ENCODE data around the gene FAM149A.

FAM149A gene

GRCh38 chr4:186107947-186108346 lies 3.4 kb downstream of the FAM149A start:
- no peak for DNase-seq

GRCh38 chr4:186108391-186108790 lies 3.9 kb downstream of the FAM149A start:
- DNase-seq, result no peak

GRCh38 chr4:186109245-186109644 lies 4.7 kb downstream of the FAM149A start:
- DNase-seq, result no peak

- DNase-seq, result no peak
Measured at GRCh38 chr4:186116697-186117096, 12.2 kb downstream of the FAM149A start.

GRCh38 chr4:186118582-186118981 lies 14.1 kb downstream of the FAM149A start:
- DNase-seq, result no peak

- no peak for DNase-seq
Measured at GRCh38 chr4:186121057-186121456, 16.6 kb downstream of the FAM149A start.

GRCh38 chr4:186128842-186129241 lies 24.3 kb downstream of the FAM149A start:
- DNase-seq, result no peak

GRCh38 chr4:186131935-186132334 lies 27.4 kb downstream of the FAM149A start:
- DNase-seq, result no peak

GRCh38 chr4:186132577-186133242 lies 28.2 kb downstream of the FAM149A start:
- no peak for DNase-seq

- DNase-seq, result no peak
Measured at GRCh38 chr4:186134257-186134656, 29.8 kb downstream of the FAM149A start.

GRCh38 chr4:186134861-186135260 lies 30.4 kb downstream of the FAM149A start:
- no peak for DNase-seq

GRCh38 chr4:186137196-186137794 lies 32.8 kb downstream of the FAM149A start:
- DNase-seq, result no peak

- DNase-seq, result no peak
Measured at GRCh38 chr4:186144198-186144945, 39.9 kb downstream of the FAM149A start.

GRCh38 chr4:186144946-186145569 lies 40.6 kb downstream of the FAM149A start:
- DNase-seq, result no peak

GRCh38 chr4:186146458-186146857 lies 42.0 kb downstream of the FAM149A start:
- no peak for DNase-seq

GRCh38 chr4:186148336-186148975 lies 44.0 kb downstream of the FAM149A start:
- no peak for DNase-seq

- peak; percentile 4 for DNase-seq
Measured at GRCh38 chr4:186149872-186150271, 45.4 kb downstream of the FAM149A start.

GRCh38 chr4:186150926-186151325 lies 46.4 kb downstream of the FAM149A start:
- DNase-seq, result no peak

GRCh38 chr4:186151499-186151898 lies 47.0 kb downstream of the FAM149A start:
- no peak for DNase-seq

- DNase-seq, result no peak
Measured at GRCh38 chr4:186158021-186158813, 53.7 kb downstream of the FAM149A start.

GRCh38 chr4:186158966-186159365 lies 54.5 kb downstream of the FAM149A start:
- no peak for DNase-seq

- no peak for DNase-seq
Measured at GRCh38 chr4:186159613-186160012, 55.1 kb downstream of the FAM149A start.
